Measurements from ENCODE around the gene PCMTD2. TPM values are rescaled to one million over a fixed set of nuclear protein-coding genes. Genes with fewer than 3 reads are reported as not detected.

The PCMTD2 gene
- 78.5 TPM for polyA plus RNA-seq (2013, experiment 1 of 4)
- 78.1 TPM for polyA plus RNA-seq (2013, experiment 2 of 4)
- 65.9 TPM for polyA plus RNA-seq (2013, experiment 3 of 4)
- 76.1 TPM for polyA plus RNA-seq (2013, experiment 4 of 4)

DNA sequence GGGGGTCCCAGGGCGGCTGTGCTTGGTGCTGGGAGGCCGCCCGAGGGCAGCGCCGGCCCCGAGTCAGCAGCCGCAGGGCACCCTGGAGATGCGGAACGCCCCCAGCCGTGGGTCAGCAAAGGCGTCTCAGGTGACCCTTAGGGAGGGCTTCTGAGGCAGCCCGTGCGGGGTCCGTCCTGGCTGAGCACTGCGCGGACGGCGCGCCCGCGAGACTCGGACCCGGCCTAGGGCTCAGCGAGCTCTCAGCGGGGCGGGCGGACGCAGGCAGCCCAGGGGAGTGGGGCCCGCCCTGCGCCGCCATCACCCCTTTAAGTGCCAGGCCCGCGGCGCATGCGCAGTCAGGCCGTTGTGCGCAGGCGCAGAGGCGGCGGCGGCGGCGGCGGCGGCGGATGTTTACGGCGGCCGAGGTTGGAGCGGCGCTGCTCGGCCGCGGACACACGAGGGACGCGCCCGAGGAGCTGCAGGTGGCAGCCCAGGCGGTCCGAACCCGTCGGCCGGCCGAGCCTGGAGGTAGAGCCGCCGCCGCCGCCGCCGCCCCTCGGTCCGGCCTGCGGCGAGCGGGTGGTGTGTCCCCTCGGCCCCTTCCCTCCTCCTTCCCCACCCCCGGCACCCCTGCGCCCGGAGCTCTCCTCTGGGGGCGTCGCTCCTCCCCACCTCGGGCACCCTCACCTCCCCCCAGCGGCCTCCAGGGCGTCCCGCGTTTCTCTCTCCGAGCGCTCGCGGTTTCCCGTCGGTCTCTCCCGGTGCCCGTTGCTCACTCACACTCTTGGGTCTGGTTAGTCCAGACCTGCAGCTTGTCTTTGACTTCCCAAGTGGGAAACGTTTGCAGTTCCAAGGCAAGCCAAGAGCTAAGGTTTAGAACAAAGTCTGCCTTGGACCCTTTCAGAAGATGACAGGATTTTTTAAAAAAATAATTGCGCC lies at the start of gene PCMTD2:
Gene PCMTD2 (plus strand): TSS at position 388 of the 921 bp plus-strand sequence. CDS start 4,218 bp downstream, outside the sequence.
- Histone ChIP-seq H3K4me1 (ENCODE audit: control insufficient read depth, insufficient read depth, low read length) (peaks cover 7% of the 10 kb centered on the region), H3K4me3 (ENCODE audit: insufficient read depth, low read depth, low read length) (peak within 1 kb of the TSS; percentile 87), H3K27me3 (ENCODE audit: control insufficient read depth, insufficient read depth, low read length, poor library complexity, severe bottlenecking) (peaks cover 2% of the 10 kb centered on the region), H3K27ac (ENCODE audit: insufficient read depth, low read depth, low read length, poor library complexity, severe bottlenecking) (no peak within 1 kb of the TSS), H3K9me3 (ENCODE audit: control insufficient read depth, low read length) (no peaks in the 10 kb centered on the region), H3K36me3 (ENCODE audit: control insufficient read depth, insufficient read depth, low read length) (no peaks in the 10 kb centered on the region)
- WGBS, 2 experiments, result 0% methylated on average over 96 of the region's 96 CpGs

DNA sequence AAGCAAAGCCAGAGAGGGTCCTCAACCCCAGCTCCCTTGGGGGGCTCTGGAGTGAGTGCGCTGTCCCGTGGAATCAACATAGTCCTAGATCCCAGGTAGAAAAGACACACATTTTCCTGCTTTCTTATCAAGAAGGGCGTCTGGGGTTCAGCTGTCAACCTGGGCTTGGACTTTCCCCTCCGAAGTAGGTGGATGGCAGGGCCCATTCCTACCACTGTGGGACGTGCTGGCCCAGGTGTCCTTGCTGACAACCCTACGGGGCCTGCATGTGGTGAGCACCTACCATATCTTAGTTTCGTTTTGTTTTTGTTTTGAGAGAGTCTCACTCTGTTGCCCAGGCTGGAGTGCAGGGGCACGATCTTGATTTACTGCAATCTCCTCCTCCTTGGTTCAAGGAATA lies 48.9 kb upstream of the PCMTD2 start:
- H3K36me3 ChIP-seq (ENCODE audit: control insufficient read depth, insufficient read depth, low read length), result no peaks in the 10 kb centered on the region
- H3K4me1 ChIP-seq (ENCODE audit: control insufficient read depth, insufficient read depth, low read length), result peaks cover 7% of the 10 kb centered on the region
- no peak overlapping the region for H3K4me3 ChIP-seq (ENCODE audit: insufficient read depth, low read depth, low read length)
- H3K27ac ChIP-seq (ENCODE audit: insufficient read depth, low read depth, low read length, poor library complexity, severe bottlenecking), result no peak overlapping the region
- no peaks in the 10 kb centered on the region for H3K9me3 ChIP-seq (ENCODE audit: control insufficient read depth, low read length)
- WGBS, 2 experiments, result 92 to 95% methylated on average over 8 of the region's 8 CpGs
- no peaks in the 10 kb centered on the region for H3K27me3 ChIP-seq (ENCODE audit: control insufficient read depth, insufficient read depth, low read length, poor library complexity, severe bottlenecking)

DNA sequence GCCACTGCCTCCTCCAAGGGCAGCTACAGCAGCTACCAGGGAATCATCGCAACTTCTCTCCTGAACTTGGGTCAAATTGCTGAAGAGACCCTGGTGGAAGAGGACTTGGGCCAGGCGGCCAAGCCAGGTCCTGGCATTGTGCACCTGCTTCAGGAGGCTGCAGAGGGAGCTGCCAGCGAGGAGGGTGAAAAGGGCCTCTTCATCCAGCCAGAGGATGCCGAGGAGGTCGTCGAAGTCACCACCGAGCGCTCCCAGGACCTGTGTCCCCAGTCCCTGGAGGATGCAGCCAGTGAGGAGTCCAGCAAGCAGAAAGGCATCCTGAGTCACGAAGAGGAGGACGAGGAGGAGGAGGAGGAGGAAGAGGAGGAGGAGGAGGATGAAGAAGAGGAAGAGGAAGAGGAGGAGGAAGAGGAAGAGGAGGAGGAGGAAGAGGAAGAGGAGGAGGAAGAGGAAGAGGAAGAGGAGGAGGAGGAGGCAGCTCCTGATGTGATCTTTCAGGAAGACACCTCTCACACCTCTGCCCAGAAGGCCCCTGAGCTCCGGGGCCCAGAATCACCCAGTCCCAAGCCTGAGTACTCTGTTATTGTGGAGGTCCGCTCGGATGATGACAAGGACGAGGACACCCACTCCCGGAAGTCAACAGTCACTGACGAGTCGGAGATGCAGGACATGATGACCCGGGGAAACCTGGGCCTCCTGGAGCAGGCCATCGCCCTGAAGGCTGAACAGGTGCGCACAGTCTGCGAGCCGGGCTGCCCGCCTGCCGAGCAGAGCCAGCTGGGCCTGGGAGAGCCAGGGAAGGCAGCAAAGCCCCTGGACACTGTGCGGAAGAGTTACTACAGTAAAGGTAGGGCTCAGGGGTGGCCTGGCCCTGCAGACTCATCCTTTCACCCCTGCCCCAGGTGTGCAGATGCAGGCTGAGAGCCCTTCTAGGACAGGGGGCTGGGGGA lies 47.6 kb upstream of the PCMTD2 start:
- Histone ChIP-seq H3K27ac (ENCODE audit: insufficient read depth, low read depth, low read length, poor library complexity, severe bottlenecking) (no peak overlapping the region), H3K36me3 (ENCODE audit: control insufficient read depth, insufficient read depth, low read length) (no peaks in the 10 kb centered on the region), H3K9me3 (ENCODE audit: control insufficient read depth, low read length) (no peaks in the 10 kb centered on the region), H3K27me3 (ENCODE audit: control insufficient read depth, insufficient read depth, low read length, poor library complexity, severe bottlenecking) (no peaks in the 10 kb centered on the region), H3K4me1 (ENCODE audit: control insufficient read depth, insufficient read depth, low read length) (peaks cover 7% of the 10 kb centered on the region), H3K4me3 (ENCODE audit: insufficient read depth, low read depth, low read length) (no peak overlapping the region)
- 92 to 93% methylated on average over 25 of the region's 25 CpGs for whole genome bisulfite sequencing, 2 experiments

DNA sequence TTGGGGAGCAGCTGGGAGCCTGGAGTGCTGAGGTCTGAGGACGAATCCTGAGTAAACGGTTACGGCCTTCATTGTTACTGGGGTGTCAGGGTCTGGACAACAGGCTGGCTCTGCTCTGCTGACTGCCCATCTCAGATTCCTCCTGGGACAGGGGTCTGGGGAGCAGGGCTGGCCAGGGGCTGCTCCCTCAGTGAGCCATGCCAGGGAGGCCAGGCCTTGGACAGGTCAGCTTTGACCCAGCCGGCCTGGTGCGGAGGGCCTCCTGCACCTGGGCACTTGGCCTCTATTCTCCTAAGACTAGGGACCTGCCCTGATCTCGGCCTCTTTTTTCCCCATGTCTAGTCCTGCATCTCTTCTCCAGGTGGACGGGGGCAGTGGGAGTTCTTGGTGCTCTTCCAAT lies 46.4 kb upstream of the PCMTD2 start:
- Histone ChIP-seq H3K4me1 (ENCODE audit: control insufficient read depth, insufficient read depth, low read length) (no peaks in the 10 kb centered on the region), H3K9me3 (ENCODE audit: control insufficient read depth, low read length) (no peaks in the 10 kb centered on the region), H3K27me3 (ENCODE audit: control insufficient read depth, insufficient read depth, low read length, poor library complexity, severe bottlenecking) (peaks cover 2% of the 10 kb centered on the region), H3K36me3 (ENCODE audit: control insufficient read depth, insufficient read depth, low read length) (no peaks in the 10 kb centered on the region), H3K4me3 (ENCODE audit: insufficient read depth, low read depth, low read length) (no peak overlapping the region), H3K27ac (ENCODE audit: insufficient read depth, low read depth, low read length, poor library complexity, severe bottlenecking) (no peak overlapping the region)
- 91 to 94% methylated on average over 7 of the region's 7 CpGs for WGBS, 2 experiments

DNA sequence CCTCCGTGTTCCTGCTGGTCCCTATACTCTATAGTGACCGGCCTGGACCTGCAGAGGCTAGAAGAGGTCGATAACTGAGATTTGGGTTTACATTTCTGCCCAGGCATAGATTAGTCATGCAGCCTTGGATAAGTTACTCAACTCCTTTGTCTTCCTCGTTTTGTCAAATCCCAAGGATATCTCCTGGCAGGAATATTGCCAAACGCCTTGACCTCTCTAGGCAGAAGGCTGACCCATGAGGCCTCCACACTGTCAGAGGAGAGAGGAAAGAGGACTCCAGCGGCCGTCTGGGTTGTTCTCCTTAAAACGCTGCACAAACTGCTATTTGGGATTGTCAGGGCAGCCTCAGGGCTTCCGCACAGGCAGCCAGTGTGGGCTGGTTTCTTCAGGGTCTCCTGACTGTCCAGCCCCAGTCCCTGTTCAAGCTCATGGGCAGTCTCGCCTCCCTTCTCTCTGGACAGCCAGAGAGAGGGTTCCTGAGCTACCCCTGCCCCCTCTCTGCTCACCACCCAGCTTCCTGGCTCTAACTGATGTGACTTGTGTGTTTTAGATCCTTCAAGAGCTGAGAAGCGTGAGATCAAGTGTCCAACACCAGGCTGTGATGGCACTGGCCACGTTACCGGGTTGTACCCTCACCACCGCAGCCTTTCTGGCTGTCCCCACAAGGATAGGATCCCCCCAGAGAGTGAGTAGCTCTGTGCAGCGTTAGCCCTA lies 44.7 kb upstream of the PCMTD2 start:
- Histone ChIP-seq H3K27ac (ENCODE audit: insufficient read depth, low read depth, low read length, poor library complexity, severe bottlenecking) (no peak overlapping the region), H3K27me3 (ENCODE audit: control insufficient read depth, insufficient read depth, low read length, poor library complexity, severe bottlenecking) (peaks cover 4% of the 10 kb centered on the region), H3K4me1 (ENCODE audit: control insufficient read depth, insufficient read depth, low read length) (no peaks in the 10 kb centered on the region), H3K9me3 (ENCODE audit: control insufficient read depth, low read length) (no peaks in the 10 kb centered on the region), H3K4me3 (ENCODE audit: insufficient read depth, low read depth, low read length) (no peak overlapping the region), H3K36me3 (ENCODE audit: control insufficient read depth, insufficient read depth, low read length) (no peaks in the 10 kb centered on the region)
- 91% methylated on average over 15 of the region's 15 CpGs for WGBS, 2 experiments

DNA sequence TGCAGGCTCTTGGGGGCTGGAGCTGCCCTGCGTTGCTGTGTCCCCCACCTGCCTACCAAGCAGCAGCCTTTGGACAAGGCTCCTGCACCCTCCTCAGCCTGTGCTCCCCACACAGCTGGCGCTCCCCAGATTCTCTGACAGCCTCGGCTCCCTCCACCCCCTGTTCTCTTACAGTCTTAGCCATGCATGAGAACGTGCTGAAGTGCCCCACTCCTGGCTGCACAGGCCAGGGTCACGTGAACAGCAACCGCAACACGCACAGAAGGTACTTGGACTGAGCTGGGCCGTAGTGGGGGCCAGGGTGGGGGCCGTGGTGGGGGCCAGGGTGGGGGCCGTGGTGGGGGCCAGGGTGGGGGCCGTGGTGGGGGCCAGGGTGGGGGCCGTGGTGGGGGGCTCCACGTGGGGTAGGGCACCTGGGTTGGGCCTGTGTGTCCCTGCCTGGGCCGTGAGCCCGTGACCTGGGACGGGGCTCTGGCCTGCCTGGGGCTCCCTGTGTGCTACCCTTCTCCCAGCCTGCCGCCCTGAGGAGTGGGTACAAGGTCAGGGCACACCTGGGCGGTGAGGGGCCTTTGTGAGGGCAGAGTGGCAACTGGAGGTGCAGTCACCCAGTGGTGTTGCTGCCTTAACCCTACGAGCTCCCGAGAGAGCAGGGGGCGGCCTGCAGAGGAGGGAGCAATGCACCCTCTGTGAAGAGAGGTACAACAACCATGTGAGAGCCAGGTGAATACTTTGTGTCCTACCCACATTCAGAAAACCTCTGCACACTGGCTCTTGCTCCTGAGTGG lies 43.5 kb upstream of the PCMTD2 start:
- Histone ChIP-seq H3K27ac (ENCODE audit: insufficient read depth, low read depth, low read length, poor library complexity, severe bottlenecking) (no peak overlapping the region), H3K9me3 (ENCODE audit: control insufficient read depth, low read length) (no peaks in the 10 kb centered on the region), H3K36me3 (ENCODE audit: control insufficient read depth, insufficient read depth, low read length) (no peaks in the 10 kb centered on the region), H3K27me3 (ENCODE audit: control insufficient read depth, insufficient read depth, low read length, poor library complexity, severe bottlenecking) (peaks cover 4% of the 10 kb centered on the region), H3K4me1 (ENCODE audit: control insufficient read depth, insufficient read depth, low read length) (no peaks in the 10 kb centered on the region), H3K4me3 (ENCODE audit: insufficient read depth, low read depth, low read length) (no peak overlapping the region)
- 83 to 87% methylated on average over 18 to 21 of the region's 21 CpGs for WGBS, 2 experiments

DNA sequence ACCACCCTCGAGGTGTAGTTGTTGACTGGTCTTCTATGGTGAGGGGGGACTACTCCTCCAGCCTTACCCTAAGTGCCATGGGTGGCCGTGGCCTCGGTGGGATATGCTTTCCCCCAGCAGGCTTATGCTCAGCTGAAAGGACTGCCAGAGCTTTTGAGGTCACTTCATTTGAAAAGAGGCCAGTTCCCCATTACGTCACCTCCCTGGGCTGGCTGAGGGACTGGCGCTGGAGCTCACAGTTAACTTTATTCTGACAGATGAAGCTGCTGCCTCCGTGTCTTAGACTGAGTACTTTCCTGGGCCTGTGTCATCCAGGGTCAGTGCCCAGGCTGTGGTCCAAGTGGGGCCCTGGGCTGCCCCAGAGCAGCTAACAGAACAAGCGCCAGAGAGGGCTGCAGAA lies 42.8 kb upstream of the PCMTD2 start:
- Histone ChIP-seq H3K27ac (ENCODE audit: insufficient read depth, low read depth, low read length, poor library complexity, severe bottlenecking) (no peak overlapping the region), H3K4me3 (ENCODE audit: insufficient read depth, low read depth, low read length) (no peak overlapping the region), H3K9me3 (ENCODE audit: control insufficient read depth, low read length) (no peaks in the 10 kb centered on the region), H3K36me3 (ENCODE audit: control insufficient read depth, insufficient read depth, low read length) (no peaks in the 10 kb centered on the region), H3K4me1 (ENCODE audit: control insufficient read depth, insufficient read depth, low read length) (no peaks in the 10 kb centered on the region), H3K27me3 (ENCODE audit: control insufficient read depth, insufficient read depth, low read length, poor library complexity, severe bottlenecking) (peaks cover 4% of the 10 kb centered on the region)
- 83% methylated on average over 7 of the region's 7 CpGs for WGBS, 2 experiments

DNA sequence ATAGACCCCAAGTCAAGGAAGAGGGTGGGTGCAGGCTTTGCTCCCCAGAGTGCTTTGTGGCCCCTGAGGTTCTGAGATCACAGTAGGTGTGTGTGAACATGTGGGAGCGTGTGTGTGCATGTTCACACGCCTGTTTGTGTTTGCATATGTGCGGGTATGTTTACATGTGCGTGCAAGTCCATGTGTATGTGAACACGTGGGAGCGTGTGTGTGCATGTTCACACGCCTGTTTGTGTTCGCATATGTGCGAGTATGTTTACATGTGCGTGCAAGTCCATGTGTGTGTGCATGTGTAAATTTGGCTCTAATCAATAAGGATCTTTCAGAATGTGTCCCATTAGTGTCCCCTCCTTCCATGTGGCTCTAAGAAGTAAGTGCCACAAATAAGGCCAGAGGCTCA lies 41.4 kb upstream of the PCMTD2 start:
- no peaks in the 10 kb centered on the region for H3K4me1 ChIP-seq (ENCODE audit: control insufficient read depth, insufficient read depth, low read length)
- no peak overlapping the region for H3K4me3 ChIP-seq (ENCODE audit: insufficient read depth, low read depth, low read length)
- H3K27me3 ChIP-seq (ENCODE audit: control insufficient read depth, insufficient read depth, low read length, poor library complexity, severe bottlenecking), result peaks cover 4% of the 10 kb centered on the region
- no peaks in the 10 kb centered on the region for H3K36me3 ChIP-seq (ENCODE audit: control insufficient read depth, insufficient read depth, low read length)
- no peaks in the 10 kb centered on the region for H3K9me3 ChIP-seq (ENCODE audit: control insufficient read depth, low read length)
- WGBS, 2 experiments, result 94 to 95% methylated on average over 10 of the region's 10 CpGs
- no peak overlapping the region for H3K27ac ChIP-seq (ENCODE audit: insufficient read depth, low read depth, low read length, poor library complexity, severe bottlenecking)

DNA sequence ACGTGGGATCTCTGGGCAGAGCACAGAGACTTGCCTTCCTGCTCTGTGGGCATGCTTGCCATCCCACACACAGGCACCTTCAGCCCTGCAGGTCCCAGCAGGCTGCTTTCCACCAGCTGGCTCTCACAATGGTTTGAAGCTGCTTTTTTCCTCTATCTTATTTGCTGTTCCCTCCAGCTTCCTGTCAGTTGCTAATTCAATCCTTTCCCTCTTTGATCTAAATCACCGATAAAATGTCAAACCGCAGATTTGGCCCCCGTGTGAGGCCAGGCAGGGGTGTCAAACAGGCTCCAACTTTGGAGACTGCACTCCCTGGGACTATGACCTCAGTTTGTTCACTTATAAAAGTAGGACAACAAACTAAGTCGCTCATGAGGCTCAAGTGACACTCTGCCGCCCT lies 40.6 kb upstream of the PCMTD2 start:
- H3K27ac ChIP-seq (ENCODE audit: insufficient read depth, low read depth, low read length, poor library complexity, severe bottlenecking), result no peak overlapping the region
- H3K9me3 ChIP-seq (ENCODE audit: control insufficient read depth, low read length), result no peaks in the 10 kb centered on the region
- H3K36me3 ChIP-seq (ENCODE audit: control insufficient read depth, insufficient read depth, low read length), result no peaks in the 10 kb centered on the region
- H3K27me3 ChIP-seq (ENCODE audit: control insufficient read depth, insufficient read depth, low read length, poor library complexity, severe bottlenecking), result peaks cover 4% of the 10 kb centered on the region
- 64 to 66% methylated on average over 6 of the region's 6 CpGs for WGBS, 2 experiments
- peaks cover under 1% of the 10 kb centered on the region for H3K4me1 ChIP-seq (ENCODE audit: control insufficient read depth, insufficient read depth, low read length)
- H3K4me3 ChIP-seq (ENCODE audit: insufficient read depth, low read depth, low read length), result no peak overlapping the region

All from ectodermal cell (in vitro differentiated cells).